Raji (cell line): Measurements from ENCODE around the gene TECPR2.

Experiments used
- POLR2A ChIP-seq: IDR thresholded peaks from 2 replicates; pipeline ENCODE4 v1.6.1; 2011; ENCODE audit warnings: low read depth, low read length, control low read depth; ENCODE audit not compliant: insufficient read depth

The TECPR2 gene

GRCh38 chr14:102541771-102542170, 179.0 kb downstream of the TECPR2 start:
- no peak for TF ChIP-seq POLR2A

- no peak for TF ChIP-seq POLR2A
Observed at GRCh38 chr14:102544046-102544746, 181.5 kb downstream of the TECPR2 start.

- TF ChIP-seq POLR2A: no peak
Observed at GRCh38 chr14:102544747-102545460, 182.2 kb downstream of the TECPR2 start.

- TF ChIP-seq POLR2A: no peak
Observed at GRCh38 chr14:102545461-102546265, 182.9 kb downstream of the TECPR2 start.

DNA sequence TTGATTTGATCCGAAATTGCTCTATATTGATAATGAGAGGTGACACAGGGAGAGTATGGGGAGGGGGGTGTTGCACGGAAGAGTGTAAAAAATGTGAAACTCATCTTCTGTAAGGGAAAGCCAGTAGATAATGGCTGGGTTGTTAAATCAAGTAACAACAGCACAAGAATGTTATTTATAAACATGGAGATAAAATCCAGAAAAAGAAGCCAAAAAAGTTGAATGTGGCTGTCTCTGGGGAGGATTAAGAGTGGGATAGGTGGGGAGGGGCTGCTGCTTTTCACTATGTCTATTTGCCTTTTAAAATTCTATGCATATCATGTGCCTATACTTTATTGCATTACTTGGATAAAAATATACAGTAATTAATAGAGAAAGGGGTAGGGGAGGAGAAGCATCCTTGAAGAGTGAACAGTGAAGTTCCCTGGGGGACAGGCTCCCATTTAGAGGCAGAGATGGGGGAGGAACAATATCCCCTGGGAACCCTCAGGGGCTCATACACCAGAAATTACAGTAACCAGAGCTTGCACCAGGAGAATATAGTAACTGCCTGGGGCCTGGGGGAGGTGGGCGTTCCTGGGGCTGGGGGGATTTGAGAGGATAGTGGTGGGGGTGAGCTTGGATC, 186.0 kb downstream of the TECPR2 start:
- TF ChIP-seq POLR2A: no peak
